HEK293 (cell line): Measurements from ENCODE around the gene PCSK1.

Source experiments
- CTCF ChIA-PET: fragments of 350-600 bp; formaldehyde crosslinking; extraction: SDS; loops from one replicate; lab custom pipeline; 2021; ENCODE audit warnings: antibody characterized with exemption; lab: Yijun Ruan, JAX
- POLR2A ChIA-PET: fragments of 300-600 bp; formaldehyde crosslinking; extraction: SDS; loops from one replicate; lab custom pipeline; 2020; ENCODE audit warnings: antibody characterized with exemption, inconsistent platforms; lab: Yijun Ruan, JAX
- H3K27ac ChIP-seq: fragments of 200-500 bp; sonication (Bioruptor generic); 2 replicates; pipeline ENCODE4 v1.5.1; 2014; ENCODE audit warnings: low read depth, low read length, control low read depth, inconsistent platforms; ENCODE audit errors: extremely low read depth
- H3K36me3 ChIP-seq, 2 experiments: fragments of 200-500 bp in 1 of 2; sonication (Bioruptor generic) in 1 of 2; 1 replicate in 1 of 2; 2 replicates in 1 of 2; pipeline ENCODE4 v1.5.1; 2014 to 2017; ENCODE audit warnings: inconsistent platforms in 2 of 2, low read length in 2 of 2; ENCODE audit not compliant: control insufficient read depth in 2 of 2, insufficient read depth in 1 of 2
- H3K4me1 ChIP-seq: fragments of 200-500 bp; sonication (Bioruptor generic); 2 replicates; pipeline ENCODE4 v1.5.1; 2014; ENCODE audit warnings: mild to moderate bottlenecking, low read length, inconsistent platforms; ENCODE audit not compliant: control insufficient read depth, insufficient read depth
- H3K4me3 ChIP-seq: 2 replicates; pipeline ENCODE4 v1.5.1; 2011; ENCODE audit warnings: low read depth, mild to moderate bottlenecking, control low read depth, low read length, moderate library complexity
- H3K9me3 ChIP-seq: fragments of 200-500 bp; sonication (Bioruptor generic); 2 replicates; pipeline ENCODE4 v1.5.1; 2014; ENCODE audit warnings: low read depth, low read length, inconsistent platforms; ENCODE audit not compliant: control insufficient read depth, insufficient read depth
- HOXD13 ChIP-seq: sonication (generic); formaldehyde crosslinking; IDR thresholded peaks from 2 replicates; pipeline ENCODE4 v1.8.0; 2022; ENCODE audit warnings: missing genetic modification reagents, borderline replicate concordance
- OVOL3 ChIP-seq: fragments of 450-650 bp; formaldehyde crosslinking; IDR thresholded peaks from 2 replicates; pipeline ENCODE4 v1.5.1; 2016; ENCODE audit warnings: missing biosample characterization, missing genetic modification characterization
- SALL2 ChIP-seq: fragments of 450-650 bp; formaldehyde crosslinking; IDR thresholded peaks from 2 replicates; pipeline ENCODE4 v1.5.0; 2017; ENCODE audit warnings: missing biosample characterization, mild to moderate bottlenecking, missing genetic modification characterization, borderline replicate concordance
- SP2 ChIP-seq: fragments of 450-650 bp; formaldehyde crosslinking; IDR thresholded peaks from 2 replicates; pipeline ENCODE4 v1.5.1; 2016; ENCODE audit warnings: missing biosample characterization, missing genetic modification characterization
- ZFP37 ChIP-seq: fragments of 450-650 bp; formaldehyde crosslinking; IDR thresholded peaks from 2 replicates; pipeline ENCODE4 v1.5.1; 2016; ENCODE audit warnings: missing biosample characterization, missing genetic modification characterization
- ZFP41 ChIP-seq: fragments of 450-650 bp; formaldehyde crosslinking; IDR thresholded peaks from 2 replicates; pipeline ENCODE4 v1.5.1; 2016; ENCODE audit warnings: missing biosample characterization, missing genetic modification characterization, borderline replicate concordance
- ZFP69B ChIP-seq: fragments of 450-650 bp; formaldehyde crosslinking; IDR thresholded peaks from 2 replicates; pipeline ENCODE4 v1.5.1; 2016; ENCODE audit warnings: missing biosample characterization, missing genetic modification characterization
- ZNF157 ChIP-seq: fragments of 450-650 bp; formaldehyde crosslinking; IDR thresholded peaks from 2 replicates; pipeline ENCODE4 v1.5.1; 2016; ENCODE audit warnings: missing biosample characterization, missing genetic modification characterization
- ZNF16 ChIP-seq: fragments of 450-650 bp; formaldehyde crosslinking; IDR thresholded peaks from 2 replicates; pipeline ENCODE4 v1.5.1; 2016; ENCODE audit warnings: low read depth, missing biosample characterization, missing genetic modification characterization
- ZNF175 ChIP-seq: fragments of 450-650 bp; formaldehyde crosslinking; IDR thresholded peaks from 2 replicates; pipeline ENCODE4 v1.5.1; 2016; ENCODE audit warnings: missing biosample characterization, missing genetic modification characterization
- ZNF2 ChIP-seq: fragments of 450-650 bp; formaldehyde crosslinking; IDR thresholded peaks from 2 replicates; pipeline ENCODE4 v1.5.1; 2016; ENCODE audit warnings: missing biosample characterization, missing genetic modification characterization
- ZNF23 ChIP-seq: fragments of 450-650 bp; formaldehyde crosslinking; IDR thresholded peaks from 2 replicates; pipeline ENCODE4 v1.5.1; 2016; ENCODE audit warnings: missing biosample characterization, missing genetic modification characterization, borderline replicate concordance
- ZNF248 ChIP-seq: fragments of 450-650 bp; formaldehyde crosslinking; IDR thresholded peaks from 2 replicates; pipeline ENCODE4 v1.5.1; 2017; ENCODE audit warnings: missing biosample characterization, missing genetic modification characterization
- ZNF341 ChIP-seq: fragments of 450-650 bp; formaldehyde crosslinking; IDR thresholded peaks from 2 replicates; pipeline ENCODE4; 2016; ENCODE audit warnings: low read depth, missing biosample characterization, missing genetic modification characterization
- ZNF404 ChIP-seq: fragments of 450-650 bp; formaldehyde crosslinking; IDR thresholded peaks from 2 replicates; pipeline ENCODE4 v1.5.1; 2017; ENCODE audit warnings: missing biosample characterization, missing genetic modification characterization
- ZNF571 ChIP-seq: fragments of 450-650 bp; formaldehyde crosslinking; IDR thresholded peaks from 2 replicates; pipeline ENCODE4 v1.5.0; 2017; ENCODE audit warnings: missing biosample characterization, missing genetic modification characterization
- ZNF585B ChIP-seq: fragments of 450-650 bp; formaldehyde crosslinking; IDR thresholded peaks from 2 replicates; pipeline ENCODE4 v1.5.1; 2016; ENCODE audit warnings: missing biosample characterization, missing genetic modification characterization
- ZNF837 ChIP-seq: fragments of 450-650 bp; formaldehyde crosslinking; IDR thresholded peaks from 2 replicates; pipeline ENCODE4 v1.5.1; 2016; ENCODE audit warnings: missing biosample characterization, missing genetic modification characterization
- ZNF843 ChIP-seq: fragments of 450-650 bp; formaldehyde crosslinking; IDR thresholded peaks from 2 replicates; pipeline ENCODE4 v1.5.1; 2016; ENCODE audit warnings: missing biosample characterization, missing genetic modification characterization
- ZSCAN18 ChIP-seq: fragments of 450-650 bp; formaldehyde crosslinking; IDR thresholded peaks from 2 replicates; pipeline ENCODE4 v1.5.1; 2016; ENCODE audit warnings: missing biosample characterization, missing genetic modification characterization
- TF ChIP-seq, protein P1 (sequence below): fragments of 450-650 bp; formaldehyde crosslinking; IDR thresholded peaks from 2 replicates; pipeline ENCODE4 v1.5.1; 2017; ENCODE audit warnings: missing biosample characterization, missing genetic modification characterization
- TF ChIP-seq, protein P2 (sequence below): fragments of 450-650 bp; formaldehyde crosslinking; IDR thresholded peaks from 2 replicates; pipeline ENCODE4 v1.5.1; 2016; ENCODE audit warnings: missing biosample characterization, missing genetic modification characterization
- TF ChIP-seq, protein P3 (sequence below): fragments of 450-650 bp; formaldehyde crosslinking; IDR thresholded peaks from 2 replicates; pipeline ENCODE4 v1.5.1; 2016; ENCODE audit warnings: missing biosample characterization, missing genetic modification characterization

PCSK1 gene

DNA sequence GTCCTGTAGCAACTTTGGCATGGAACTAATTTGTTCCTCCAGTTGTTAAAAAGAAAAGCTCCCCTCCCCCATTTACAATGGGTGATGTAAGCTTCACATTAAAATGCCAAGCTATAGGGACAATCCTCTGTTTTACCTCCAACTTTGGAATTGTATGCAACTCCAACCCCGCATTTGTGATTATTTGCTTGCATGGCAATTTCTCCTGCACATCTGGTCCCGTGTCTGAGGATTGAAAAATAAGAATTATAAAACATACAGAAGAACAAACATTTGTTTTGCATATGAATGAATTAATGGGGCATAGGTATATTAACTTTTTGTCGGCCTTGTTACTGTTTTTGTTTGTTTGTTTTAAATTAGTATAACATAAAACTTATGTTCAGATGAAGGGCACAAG is 17.2 kb downstream of the PCSK1 start:
- Histone ChIP-seq H3K4me1 (no peaks in the 10 kb centered on the region), H3K4me3 (no peak overlapping the region), H3K27ac (no peak overlapping the region), H3K9me3 (no peaks in the 10 kb centered on the region), H3K36me3 (no peaks in the 10 kb centered on the region)
- TF ChIP-seq SP2 (tag by site-specific recombination) (no peak), ZNF2 (tag by site-specific recombination) (no peak), ZNF23 (tag by site-specific recombination) (no peak), ZNF175 (no peak), ZNF248 (tag by site-specific recombination) (no peak), ZNF404 (no peak), ZFP37 (tag by site-specific recombination) (no peak), ZNF585B (tag by site-specific recombination) (no peak), SALL2 (tag by site-specific recombination) (no peak)
- CTCF ChIA-PET: interaction anchor here (0.8 kb wide), 1 partner anchor 74 kb away, joined by 3 read pairs; no protein-coding TSS in a partner anchor
- POLR2A ChIA-PET: no interaction called here

DNA sequence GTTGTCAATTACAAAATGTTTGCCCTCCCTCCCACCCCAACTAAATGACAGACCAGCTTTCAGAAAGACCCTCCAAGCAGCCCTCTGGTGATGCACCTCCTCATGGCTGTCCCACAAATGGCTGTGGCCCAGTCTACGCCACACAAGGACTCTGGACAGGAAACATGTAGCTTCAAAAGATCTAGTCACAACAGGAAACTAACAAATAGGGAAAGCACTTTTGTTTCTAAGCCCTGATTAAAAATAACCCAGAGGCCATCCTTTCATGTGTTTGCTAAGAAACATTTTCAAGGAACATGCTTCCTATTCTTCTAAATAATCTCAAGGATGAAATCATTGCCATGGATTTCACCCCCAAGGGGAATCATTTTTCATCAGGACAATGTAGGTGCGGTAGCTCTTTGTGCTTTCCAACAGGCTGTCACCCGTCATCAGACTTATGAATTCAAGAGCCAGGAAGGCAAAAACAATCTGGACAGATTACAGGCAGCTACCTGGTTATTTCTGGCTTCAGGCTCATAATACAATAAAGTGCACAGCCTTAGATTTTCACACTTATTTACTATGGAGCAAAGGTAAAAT is 20.1 kb downstream of the PCSK1 start:
- CTCF ChIA-PET: interaction anchor here (0.6 kb wide), 1 partner anchor 13 kb away, joined by 3 read pairs; no protein-coding TSS in a partner anchor
- Histone ChIP-seq H3K4me1 (no peaks in the 10 kb centered on the region), H3K9me3 (no peaks in the 10 kb centered on the region), H3K4me3 (no peak overlapping the region), H3K36me3 (no peaks in the 10 kb centered on the region), H3K27ac (no peak overlapping the region)
- POLR2A ChIA-PET: no interaction called here
- TF ChIP-seq, protein P1, sequence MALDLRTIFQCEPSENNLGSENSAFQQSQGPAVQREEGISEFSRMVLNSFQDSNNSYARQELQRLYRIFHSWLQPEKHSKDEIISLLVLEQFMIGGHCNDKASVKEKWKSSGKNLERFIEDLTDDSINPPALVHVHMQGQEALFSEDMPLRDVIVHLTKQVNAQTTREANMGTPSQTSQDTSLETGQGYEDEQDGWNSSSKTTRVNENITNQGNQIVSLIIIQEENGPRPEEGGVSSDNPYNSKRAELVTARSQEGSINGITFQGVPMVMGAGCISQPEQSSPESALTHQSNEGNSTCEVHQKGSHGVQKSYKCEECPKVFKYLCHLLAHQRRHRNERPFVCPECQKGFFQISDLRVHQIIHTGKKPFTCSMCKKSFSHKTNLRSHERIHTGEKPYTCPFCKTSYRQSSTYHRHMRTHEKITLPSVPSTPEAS (tag by site-specific recombination): no peak
- TF ChIP-seq, protein P2, sequence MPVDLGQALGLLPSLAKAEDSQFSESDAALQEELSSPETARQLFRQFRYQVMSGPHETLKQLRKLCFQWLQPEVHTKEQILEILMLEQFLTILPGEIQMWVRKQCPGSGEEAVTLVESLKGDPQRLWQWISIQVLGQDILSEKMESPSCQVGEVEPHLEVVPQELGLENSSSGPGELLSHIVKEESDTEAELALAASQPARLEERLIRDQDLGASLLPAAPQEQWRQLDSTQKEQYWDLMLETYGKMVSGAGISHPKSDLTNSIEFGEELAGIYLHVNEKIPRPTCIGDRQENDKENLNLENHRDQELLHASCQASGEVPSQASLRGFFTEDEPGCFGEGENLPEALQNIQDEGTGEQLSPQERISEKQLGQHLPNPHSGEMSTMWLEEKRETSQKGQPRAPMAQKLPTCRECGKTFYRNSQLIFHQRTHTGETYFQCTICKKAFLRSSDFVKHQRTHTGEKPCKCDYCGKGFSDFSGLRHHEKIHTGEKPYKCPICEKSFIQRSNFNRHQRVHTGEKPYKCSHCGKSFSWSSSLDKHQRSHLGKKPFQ (tag by site-specific recombination): no peak
- TF ChIP-seq ZNF16 (tag by site-specific recombination) (no peak), ZNF843 (tag by site-specific recombination) (no peak), ZFP41 (tag by site-specific recombination) (no peak), ZNF157 (tag by site-specific recombination) (no peak), ZSCAN18 (tag by site-specific recombination) (no peak), OVOL3 (tag by site-specific recombination) (no peak), ZFP69B (tag by site-specific recombination) (no peak), ZNF341 (tag by site-specific recombination) (no peak), ZNF571 (tag by site-specific recombination) (no peak), ZNF837 (tag by site-specific recombination) (no peak), HOXD13 (no peak)
- TF ChIP-seq, protein P3, sequence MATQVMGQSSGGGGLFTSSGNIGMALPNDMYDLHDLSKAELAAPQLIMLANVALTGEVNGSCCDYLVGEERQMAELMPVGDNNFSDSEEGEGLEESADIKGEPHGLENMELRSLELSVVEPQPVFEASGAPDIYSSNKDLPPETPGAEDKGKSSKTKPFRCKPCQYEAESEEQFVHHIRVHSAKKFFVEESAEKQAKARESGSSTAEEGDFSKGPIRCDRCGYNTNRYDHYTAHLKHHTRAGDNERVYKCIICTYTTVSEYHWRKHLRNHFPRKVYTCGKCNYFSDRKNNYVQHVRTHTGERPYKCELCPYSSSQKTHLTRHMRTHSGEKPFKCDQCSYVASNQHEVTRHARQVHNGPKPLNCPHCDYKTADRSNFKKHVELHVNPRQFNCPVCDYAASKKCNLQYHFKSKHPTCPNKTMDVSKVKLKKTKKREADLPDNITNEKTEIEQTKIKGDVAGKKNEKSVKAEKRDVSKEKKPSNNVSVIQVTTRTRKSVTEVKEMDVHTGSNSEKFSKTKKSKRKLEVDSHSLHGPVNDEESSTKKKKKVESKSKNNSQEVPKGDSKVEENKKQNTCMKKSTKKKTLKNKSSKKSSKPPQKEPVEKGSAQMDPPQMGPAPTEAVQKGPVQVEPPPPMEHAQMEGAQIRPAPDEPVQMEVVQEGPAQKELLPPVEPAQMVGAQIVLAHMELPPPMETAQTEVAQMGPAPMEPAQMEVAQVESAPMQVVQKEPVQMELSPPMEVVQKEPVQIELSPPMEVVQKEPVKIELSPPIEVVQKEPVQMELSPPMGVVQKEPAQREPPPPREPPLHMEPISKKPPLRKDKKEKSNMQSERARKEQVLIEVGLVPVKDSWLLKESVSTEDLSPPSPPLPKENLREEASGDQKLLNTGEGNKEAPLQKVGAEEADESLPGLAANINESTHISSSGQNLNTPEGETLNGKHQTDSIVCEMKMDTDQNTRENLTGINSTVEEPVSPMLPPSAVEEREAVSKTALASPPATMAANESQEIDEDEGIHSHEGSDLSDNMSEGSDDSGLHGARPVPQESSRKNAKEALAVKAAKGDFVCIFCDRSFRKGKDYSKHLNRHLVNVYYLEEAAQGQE (tag by site-specific recombination): no peak
